Endothelial cell of umbilical vein (primary cell): ENCODE measurements around the gene CD1D. TPM values are rescaled to one million over a fixed set of nuclear protein-coding genes. Genes with fewer than 3 reads are reported as not detected.

ENCODE experiments used
- BruUV-seq: library from RNA; stranded (reverse); fragments of 400-500 nt; replicated peaks from 2 replicates; lab custom pipeline; 2021; lab: Mats Ljungman, UMichigan
- CTCF ChIA-PET: fragments of 300-600, 350-600 bp; sonication (Branson Sonifier 250); formaldehyde crosslinking; loops from one replicate; lab custom pipeline; 2021; ENCODE audit warnings: antibody characterized with exemption, inconsistent platforms; lab: Charles Lee
- POLR2A ChIA-PET: fragments of 300-600, 350-600 bp; sonication (Branson Sonifier 250); formaldehyde crosslinking; loops from one replicate; lab custom pipeline; 2021; ENCODE audit warnings: antibody characterized with exemption, inconsistent platforms; lab: Charles Lee
- DNase-seq: peaks from one replicate; pipeline ENCODE4 v3.0.0-alpha.2; 2011; ENCODE audit warnings: low read depth, low spot score
- FAIRE-seq: peaks from 2 replicates; lab custom pipeline; 2011; peaks lifted over from hg19 to GRCh38; lab: Jason Lieb, UNC
- H2AFZ ChIP-seq: 2 replicates; pipeline ENCODE4 v1.6.0; 2012; ENCODE audit warnings: low read depth, low read length, control low read depth, inconsistent platforms
- H3K27ac ChIP-seq: 2 replicates; pipeline ENCODE4 v1.5.1; 2011; ENCODE audit warnings: low read depth, mild to moderate bottlenecking, control low read depth, low read length, moderate library complexity; ENCODE audit not compliant: insufficient read depth
- H3K27me3 ChIP-seq, 2 experiments: 2 replicates each; pipeline versions ENCODE4 v1.6.0 to v1.6.1; 2011; ENCODE audit warnings: low read length in 2 of 2, mixed read lengths in 1 of 2; ENCODE audit not compliant: control insufficient read depth in 2 of 2, insufficient read depth in 2 of 2
- H3K36me3 ChIP-seq, 2 experiments: 2 replicates in 1 of 2; 3 replicates in 1 of 2; pipeline ENCODE4 v1.5.1; 2011; ENCODE audit warnings: low read length in 2 of 2, mild to moderate bottlenecking in 1 of 2, moderate library complexity in 1 of 2; ENCODE audit not compliant: control insufficient read depth in 2 of 2, insufficient read depth in 2 of 2; ENCODE audit errors: extremely low read depth in 1 of 2
- H3K4me1 ChIP-seq: 3 replicates; pipeline ENCODE4 v1.5.1; 2011; ENCODE audit warnings: mild to moderate bottlenecking, low read length; ENCODE audit not compliant: control insufficient read depth, insufficient read depth; ENCODE audit errors: extremely low read depth
- H3K4me2 ChIP-seq: 2 replicates; pipeline ENCODE4 v1.6.1; 2011; ENCODE audit warnings: low read length, control low read depth, mixed read lengths; ENCODE audit not compliant: insufficient read depth
- H3K4me3 ChIP-seq, 3 experiments: fragments of 200-600 bp in 1 of 3; sonication (generic), shearing (Covaris generic) in 1 of 3; replicated peaks in 1 of 3; 2 replicates each; pipeline ENCODE4 v1.5.1; 2011 to 2016; ENCODE audit warnings: control low read depth in 3 of 3, low read length in 3 of 3, mild to moderate bottlenecking in 2 of 3, inconsistent platforms in 1 of 3, low read depth in 1 of 3, moderate library complexity in 1 of 3; ENCODE audit not compliant: insufficient read depth in 1 of 3
- H3K79me2 ChIP-seq: 2 replicates; pipeline ENCODE4 v1.6.0; 2012; ENCODE audit warnings: low read length, inconsistent platforms; ENCODE audit not compliant: control insufficient read depth, insufficient read depth
- H3K9ac ChIP-seq: replicated peaks from 2 replicates; pipeline ENCODE3; 2011; ENCODE audit warnings: low read length, control low read depth; ENCODE audit not compliant: insufficient read depth; ENCODE audit errors: extremely low read depth
- H3K9me1 ChIP-seq: replicated peaks from 3 replicates; pipeline ENCODE4 v1.6.0; 2011; ENCODE audit warnings: mild to moderate bottlenecking, low read length; ENCODE audit not compliant: control insufficient read depth, insufficient read depth; ENCODE audit errors: extremely low read depth
- H3K9me3 ChIP-seq: replicated peaks from 2 replicates; pipeline ENCODE4 v1.5.1; 2012; ENCODE audit warnings: low read length, inconsistent platforms; ENCODE audit not compliant: control insufficient read depth, insufficient read depth
- H4K20me1 ChIP-seq: replicated peaks from 2 replicates; pipeline ENCODE3; 2011; ENCODE audit warnings: mild to moderate bottlenecking, low read length; ENCODE audit not compliant: control insufficient read depth, insufficient read depth; ENCODE audit errors: extremely low read depth
- CTCF ChIP-seq, 2 donors: IDR thresholded peaks; 1 replicate in 1 of 2; 2 replicates in 1 of 2; pipeline ENCODE4 v1.5.1; 2011; ENCODE audit warnings: low read length in 2 of 2, mild to moderate bottlenecking in 2 of 2, moderate library complexity in 2 of 2, control low read depth in 1 of 2, inconsistent platforms in 1 of 2, low read depth in 1 of 2; ENCODE audit not compliant: insufficient read depth in 1 of 2; ENCODE audit errors: extremely low read depth in 1 of 2
- EZH2 ChIP-seq: IDR thresholded peaks from 2 replicates; pipeline ENCODE4 v1.6.1; 2012; ENCODE audit warnings: borderline replicate concordance, low read depth, mild to moderate bottlenecking, moderate library complexity, low read length, inconsistent platforms; ENCODE audit not compliant: severe bottlenecking
- FOS ChIP-seq: IDR thresholded peaks from 2 replicates; pipeline ENCODE4 v1.6.1; 2011; ENCODE audit warnings: mild to moderate bottlenecking, low read length, moderate library complexity, borderline replicate concordance; ENCODE audit not compliant: insufficient read depth
- GATA2 ChIP-seq: IDR thresholded peaks from 2 replicates; pipeline ENCODE4 v1.7.0; 2011; ENCODE audit warnings: low read depth, mild to moderate bottlenecking, moderate library complexity, mixed read lengths, low read length; ENCODE audit not compliant: insufficient read length, insufficient read depth
- JUN ChIP-seq: IDR thresholded peaks from 2 replicates; pipeline ENCODE4 v1.6.1; 2011; ENCODE audit warnings: borderline replicate concordance, low read depth; ENCODE audit not compliant: insufficient read length, insufficient read depth
- MYC ChIP-seq: IDR thresholded peaks from one replicate; pipeline ENCODE4 v1.6.1; 2011; ENCODE audit warnings: mild to moderate bottlenecking, low read depth, low read length
- POLR2A ChIP-seq: IDR thresholded peaks from 2 replicates; pipeline ENCODE4 v1.6.1; 2012; ENCODE audit warnings: low read depth, mild to moderate bottlenecking, control low read depth, low read length
- POLR2AphosphoS5 ChIP-seq: IDR thresholded peaks from 2 replicates; pipeline ENCODE4 v1.6.1; 2012; ENCODE audit warnings: low read depth, mild to moderate bottlenecking, control low read depth, low read length, moderate library complexity; ENCODE audit not compliant: insufficient read depth
- dilution Hi-C: fragments of 300-500 bp; cut with MboI; formaldehyde crosslinking; loops from one replicate; pipeline ENCODE4 v1.15.0; 2019; ENCODE audit warnings: low sequenced_read_pairs; ENCODE audit not compliant: extremely low pct_ligation_motif_present
- intact Hi-C: fragments of 100-400 bp; cut with micrococcal nuclease; formaldehyde crosslinking; loops from one replicate; pipeline ENCODE4 v1.10.0; 2022
- polyA plus RNA-seq, 4 experiments: library from polyadenylated mRNA; depleted of rRNA in 3 of 4; stranded (reverse) in 3 of 4; unstranded in 1 of 4; fragments of >200 nt; gene quantifications; 2 replicates each; pipeline versions ENCODE4 v1.2.1 to v1.2.3, GENCODE V29; 2011 to 2012; ENCODE audit warnings: missing spikeins in 1 of 4
- total RNA-seq: library from RNA; stranded (reverse); gene quantifications from 2 replicates; pipeline ENCODE4 v1.2.3, GENCODE V29; 2021
- TF ChIP-seq, protein P1 (sequence below): IDR thresholded peaks from 2 replicates; pipeline ENCODE4 v1.6.1; 2011; ENCODE audit not compliant: insufficient read depth, insufficient read length

The CD1D gene
- total and polyA plus RNA-seq, 2 donors (not counting 3 experiments of a cell fraction or from before 2014, with no cell fraction given), result not detected

- intact Hi-C loops, result no loop called here
- H3K4me1 ChIP-seq, result no peaks in the 10 kb centered on the region
- dilution Hi-C loops, result no loop called here
- no peak overlapping the region for H3K27ac ChIP-seq
- BruUV-seq, result no TSS peak
- H4K20me1 ChIP-seq, result no peaks in the 10 kb centered on the region
- H2AFZ ChIP-seq, result no peak overlapping the region
- no peaks in the 10 kb centered on the region for H3K9me1 ChIP-seq
- H3K4me2 ChIP-seq, result no peak overlapping the region
- H3K79me2 ChIP-seq, result no peaks in the 10 kb centered on the region
- FAIRE-seq (no peak), DNase-seq (no peak)
- ChIA-PET CTCF (interaction anchor here (3.2 kb wide), 1 partner anchor 15 kb away, joined by 16 read pairs; no protein-coding TSS in a partner anchor), POLR2A (no interaction called here)
- peaks cover 4 to 21% of the 10 kb centered on the region in 2 experiments for H3K27me3 ChIP-seq
- no peak overlapping the region for H3K9ac ChIP-seq
- H3K36me3 ChIP-seq, result no peaks in the 10 kb centered on the region
- H3K9me3 ChIP-seq, result no peaks in the 10 kb centered on the region
- TF ChIP-seq, protein P1, sequence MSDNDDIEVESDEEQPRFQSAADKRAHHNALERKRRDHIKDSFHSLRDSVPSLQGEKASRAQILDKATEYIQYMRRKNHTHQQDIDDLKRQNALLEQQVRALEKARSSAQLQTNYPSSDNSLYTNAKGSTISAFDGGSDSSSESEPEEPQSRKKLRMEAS, result no peak
- TF ChIP-seq JUN, result no peak
- TF ChIP-seq CTCF (IDR thresholded peaks at IDR 0.05; ENCODE audit: extremely low read depth in 1 of 2, insufficient read depth in 1 of 2, low read depth in 1 of 2, low read length in 2 of 2), result no peak
- no peak for TF ChIP-seq POLR2AphosphoS5
- no peak for TF ChIP-seq GATA2
- no peak for TF ChIP-seq MYC
- no peak for TF ChIP-seq POLR2A
- no peak for TF ChIP-seq EZH2
- no peak for TF ChIP-seq FOS
- no peak overlapping the region for H3K4me3 ChIP-seq
Observed at GRCh38 chr1:158188611-158189010, 7.9 kb downstream of the CD1D start.
